Activated CD4-positive, alpha-beta T cell treated with anti-CD3 and anti-CD28 coated beads, Interleukin-2, Interleukin-4, amounts not matched to agents 100 ng/mL and 50 ng/mL, durations not matched to agents 16 hours and 8 hours (primary cell): Measurements from ENCODE around the gene LMO4.
A peak's percentile ranks its signal among the peaks of the same experiment; 100 is the strongest.

Source experiments
- DNase-seq: peaks from one replicate; pipeline ENCODE4 v3.0.0-alpha.2; 2020; ENCODE audit warnings: low spot score

The LMO4 gene

DNA sequence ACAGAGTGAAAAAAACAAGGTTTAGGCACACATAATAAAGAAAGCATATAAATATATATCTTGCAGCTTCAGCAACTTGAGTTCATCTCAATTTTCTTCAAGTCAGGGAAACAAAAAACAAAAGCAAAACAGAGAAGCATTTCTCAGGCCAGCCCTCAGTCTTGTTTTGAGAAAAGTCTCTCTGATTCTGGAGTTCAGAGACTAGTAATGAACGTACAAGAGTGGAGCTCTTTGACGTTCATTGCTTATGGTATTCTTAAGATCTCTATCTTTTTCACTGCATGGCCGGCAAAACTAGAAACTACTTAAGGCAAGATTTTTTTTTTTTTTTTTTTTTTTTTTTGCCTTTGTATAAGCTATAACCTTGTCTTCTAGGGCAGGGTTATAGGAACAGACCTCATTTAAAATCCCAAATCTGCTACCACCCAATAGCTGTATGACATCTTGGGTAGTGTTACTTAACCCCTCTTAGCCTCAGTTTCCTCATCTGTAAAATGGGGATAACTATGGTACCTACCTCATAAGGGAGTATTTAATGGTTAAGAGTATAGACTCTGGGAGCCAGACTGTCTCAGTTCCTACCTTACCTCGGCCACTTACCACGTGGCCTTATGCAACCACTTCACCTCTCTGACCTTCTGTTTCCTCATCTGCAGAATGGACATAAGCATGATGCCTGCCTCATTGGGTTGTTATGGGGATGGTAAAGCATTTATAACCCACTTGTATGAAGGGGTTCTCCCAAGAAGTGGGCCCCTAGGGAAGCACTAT lies 33.6 kb downstream of the LMO4 start:
- peak; percentile 8 for DNase-seq

DNA sequence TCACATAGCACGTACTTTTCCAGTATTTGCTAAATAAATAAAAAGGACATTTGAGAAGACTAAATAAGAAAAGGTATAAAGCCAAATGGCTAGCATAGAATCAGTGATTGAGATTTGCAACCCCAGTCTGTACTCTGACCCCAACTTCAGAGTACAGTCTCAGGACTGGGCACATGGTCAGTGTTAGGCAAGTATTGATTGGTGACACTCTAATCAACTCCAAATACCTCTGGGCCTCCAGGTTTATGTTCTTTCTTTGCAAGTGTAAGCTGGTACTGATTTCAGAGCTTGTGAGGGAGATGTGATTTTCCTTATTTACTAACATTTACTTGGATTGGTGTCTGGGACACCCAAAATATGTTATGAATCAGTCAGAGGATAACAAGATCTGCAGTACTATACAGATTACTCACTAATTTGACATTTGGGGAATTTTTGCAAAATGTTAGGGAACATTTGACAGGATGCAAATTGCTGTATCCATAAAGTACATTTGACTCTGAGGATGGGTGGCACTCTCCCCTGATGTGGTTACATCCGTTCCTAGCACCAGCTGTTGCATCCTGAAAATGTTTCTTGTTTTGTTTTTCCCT lies 34.2 kb downstream of the LMO4 start:
- DNase-seq = no peak

DNA sequence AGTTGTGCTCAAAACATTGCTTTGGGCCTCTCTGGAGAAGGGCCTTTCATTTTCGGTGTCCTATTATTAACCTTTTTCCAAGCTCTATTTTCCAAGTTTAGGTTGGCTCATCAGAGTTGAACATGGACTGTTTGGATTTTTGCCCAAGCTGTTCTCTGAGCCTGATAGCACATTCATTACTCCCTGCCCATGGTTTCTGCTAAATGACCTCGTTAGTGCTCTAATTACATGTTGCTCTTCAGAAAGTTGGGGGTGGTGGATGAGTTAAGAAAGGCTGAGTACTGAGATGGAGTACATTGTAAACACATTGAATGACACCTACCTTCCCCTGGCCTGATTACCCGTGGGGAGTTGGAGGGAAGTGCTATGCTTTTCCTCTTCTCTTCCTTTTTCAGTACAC lies 38.9 kb downstream of the LMO4 start:
- DNase-seq = no peak

DNA sequence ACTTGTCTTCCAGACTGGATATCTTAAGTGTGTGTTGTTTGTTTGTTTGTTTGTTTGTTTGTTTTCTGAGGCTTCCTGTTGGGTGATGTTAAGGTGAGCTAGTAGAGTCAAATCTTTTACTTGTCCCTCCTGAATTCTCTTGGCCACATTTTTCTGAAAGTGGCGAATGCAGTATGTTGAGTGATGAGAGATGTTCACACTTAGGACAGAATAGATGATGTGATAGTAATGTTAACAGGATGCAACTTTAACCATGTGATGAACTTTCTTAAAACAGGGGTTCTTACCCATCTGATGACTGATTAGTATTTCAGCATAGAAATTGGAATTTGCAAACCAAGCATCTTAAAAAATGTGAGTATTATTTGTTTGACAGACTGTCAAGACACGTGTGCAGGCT lies 40.2 kb downstream of the LMO4 start:
- DNase-seq = no peak

DNA sequence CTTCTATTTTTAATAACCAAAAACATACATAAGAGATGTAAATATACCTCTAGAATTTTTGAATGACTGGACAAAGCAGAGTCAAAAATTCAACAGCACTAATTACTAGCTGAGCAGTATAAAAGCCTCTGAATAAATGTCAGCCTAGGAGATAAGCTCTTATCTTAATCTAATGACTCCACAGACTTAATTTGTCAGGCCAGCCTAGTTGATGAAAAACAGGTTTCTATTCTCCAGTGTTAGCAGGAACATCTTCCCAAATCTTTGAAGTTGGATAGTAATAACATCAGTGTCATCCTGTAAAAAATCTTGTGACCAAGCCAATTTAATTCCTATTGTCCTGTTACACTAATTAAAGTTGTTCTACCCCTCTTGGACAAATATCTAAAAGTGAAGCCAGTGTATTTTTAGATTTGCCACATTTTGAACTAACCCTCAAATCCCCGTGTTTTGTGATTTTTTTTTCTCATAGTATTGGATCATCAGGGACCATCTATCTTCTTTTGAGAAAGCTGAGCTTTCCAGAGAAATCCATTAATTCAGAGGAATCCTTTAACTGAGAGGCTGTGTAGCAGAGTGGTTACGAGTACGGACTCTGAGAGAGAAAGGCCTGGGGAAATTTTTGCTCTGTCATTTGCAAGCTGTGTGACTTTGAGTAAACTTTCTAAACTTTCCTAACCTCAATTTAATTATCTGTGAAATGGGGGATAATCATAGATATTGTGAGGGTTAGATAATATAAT lies 41.2 kb downstream of the LMO4 start:
- no peak for DNase-seq

DNA sequence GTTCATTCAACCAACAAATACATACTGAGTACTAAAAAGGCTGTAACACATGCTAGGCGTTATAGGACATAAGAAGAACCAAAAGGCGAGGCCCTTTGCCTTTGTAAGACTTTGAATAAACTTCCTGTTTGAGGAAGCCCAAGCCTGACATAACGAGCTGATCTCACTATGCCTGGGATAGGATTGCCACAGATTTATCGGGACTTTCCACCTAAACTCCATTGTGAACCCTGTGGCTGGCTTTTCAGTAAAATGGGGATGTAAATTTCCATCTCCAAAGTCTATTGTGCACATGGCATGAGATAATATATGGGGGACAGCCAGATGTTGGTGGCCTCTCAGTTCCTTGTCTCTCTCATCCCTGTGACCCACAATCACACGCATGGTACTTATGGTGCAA lies 41.9 kb downstream of the LMO4 start:
- DNase-seq = no peak

DNA sequence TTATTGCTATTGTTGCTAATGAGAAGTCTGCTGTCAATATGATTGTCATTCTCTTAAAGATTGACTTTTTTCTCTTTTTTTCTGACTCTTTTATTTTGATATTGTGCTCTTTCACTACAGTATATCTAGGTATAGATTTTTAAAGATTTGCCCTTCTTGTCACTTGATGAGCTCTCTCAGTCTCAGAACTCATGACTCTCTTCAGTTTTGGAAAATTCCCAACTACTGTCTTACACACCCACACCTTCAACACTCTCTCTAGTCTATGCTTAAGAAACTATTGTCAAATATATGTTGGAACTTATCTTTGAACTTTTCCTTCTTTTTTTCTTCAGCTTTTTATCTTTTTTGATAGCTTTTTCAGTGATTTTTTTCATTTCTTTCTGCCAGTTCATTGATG lies 50.6 kb downstream of the LMO4 start:
- DNase-seq = no peak

DNA sequence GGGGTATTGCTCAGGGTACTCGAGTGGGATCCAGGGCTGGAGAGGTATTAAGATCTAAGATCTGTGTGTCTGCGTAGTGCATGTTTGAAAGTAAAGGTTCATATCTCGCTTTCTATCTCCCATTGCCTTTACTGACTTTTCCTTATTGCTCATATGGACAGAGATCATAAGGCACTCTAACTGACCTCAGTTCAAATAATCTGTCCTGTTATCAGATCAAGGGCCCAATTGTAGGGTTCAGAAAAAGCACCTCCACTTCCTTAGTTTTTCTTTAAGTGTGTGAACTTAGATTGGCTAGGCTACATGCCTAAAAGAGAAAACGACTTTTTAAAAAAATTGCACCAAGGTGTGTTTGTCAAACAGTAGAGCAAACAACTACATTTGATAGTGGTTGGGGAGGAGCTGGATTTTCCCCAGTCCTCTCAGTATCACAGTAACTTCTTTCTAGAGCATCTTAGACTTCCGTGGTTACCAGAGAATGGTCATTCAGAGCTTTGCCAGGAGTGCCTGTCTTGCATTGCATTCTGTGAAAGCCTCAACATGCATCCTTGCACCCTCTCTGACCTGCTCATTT lies 57.6 kb downstream of the LMO4 start:
- DNase-seq = no peak

DNA sequence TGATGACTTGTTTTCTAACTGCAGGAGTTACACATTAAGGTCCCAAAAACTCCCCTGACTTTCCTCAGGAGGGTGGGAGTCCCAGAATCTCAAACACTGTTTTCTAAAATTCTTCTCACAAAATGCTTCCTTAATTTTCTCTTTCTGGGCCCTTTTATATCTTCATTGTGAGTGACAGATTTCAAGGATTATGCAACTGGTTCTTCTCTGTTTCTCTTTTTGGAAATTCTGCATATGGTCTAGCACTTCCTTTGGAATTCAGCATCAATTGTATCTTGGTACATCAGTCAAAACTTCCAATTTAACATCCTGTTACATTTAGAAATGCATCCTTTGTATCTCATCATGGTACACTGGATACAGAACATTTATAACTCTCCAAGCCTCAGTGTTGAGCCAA lies 59.7 kb downstream of the LMO4 start:
- DNase-seq = no peak

DNA sequence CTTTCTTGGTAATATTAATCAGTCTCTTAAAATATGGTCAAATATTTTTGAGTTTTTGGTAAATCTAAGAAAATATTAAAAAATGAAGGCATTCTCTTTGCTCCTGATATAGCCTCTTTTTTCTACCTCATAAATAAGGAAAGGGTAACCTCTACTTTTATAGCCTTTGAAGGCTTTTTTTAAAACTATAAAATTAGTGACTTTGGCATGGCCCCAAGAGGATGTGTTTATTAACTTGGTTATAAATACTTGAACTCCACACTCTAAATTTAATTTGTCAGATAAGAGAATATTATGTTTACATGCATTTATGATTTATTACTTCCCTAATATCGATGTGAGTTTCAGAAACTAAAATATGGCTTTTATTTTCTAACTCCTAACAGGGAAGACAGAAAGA lies 60.3 kb downstream of the LMO4 start:
- DNase-seq = no peak

DNA sequence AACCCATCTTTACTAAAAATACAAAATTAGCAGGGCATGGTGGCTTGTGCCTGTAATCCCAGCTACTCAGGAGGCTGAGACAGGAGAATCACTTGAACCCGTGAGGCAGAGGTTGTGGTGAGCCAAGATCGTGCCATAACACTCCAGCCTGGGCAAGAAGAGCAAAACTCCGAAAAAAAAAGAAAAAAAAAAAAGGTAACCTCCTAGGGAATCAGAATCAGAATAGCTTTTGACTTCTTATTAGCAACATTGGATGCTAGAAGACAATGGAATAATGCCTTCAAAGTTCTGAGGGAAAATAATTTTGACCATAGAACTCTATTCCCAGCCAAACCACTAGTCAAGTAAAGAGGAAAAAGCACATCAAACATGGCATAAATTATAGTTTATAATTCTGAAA lies 60.9 kb downstream of the LMO4 start:
- DNase-seq = no peak

DNA sequence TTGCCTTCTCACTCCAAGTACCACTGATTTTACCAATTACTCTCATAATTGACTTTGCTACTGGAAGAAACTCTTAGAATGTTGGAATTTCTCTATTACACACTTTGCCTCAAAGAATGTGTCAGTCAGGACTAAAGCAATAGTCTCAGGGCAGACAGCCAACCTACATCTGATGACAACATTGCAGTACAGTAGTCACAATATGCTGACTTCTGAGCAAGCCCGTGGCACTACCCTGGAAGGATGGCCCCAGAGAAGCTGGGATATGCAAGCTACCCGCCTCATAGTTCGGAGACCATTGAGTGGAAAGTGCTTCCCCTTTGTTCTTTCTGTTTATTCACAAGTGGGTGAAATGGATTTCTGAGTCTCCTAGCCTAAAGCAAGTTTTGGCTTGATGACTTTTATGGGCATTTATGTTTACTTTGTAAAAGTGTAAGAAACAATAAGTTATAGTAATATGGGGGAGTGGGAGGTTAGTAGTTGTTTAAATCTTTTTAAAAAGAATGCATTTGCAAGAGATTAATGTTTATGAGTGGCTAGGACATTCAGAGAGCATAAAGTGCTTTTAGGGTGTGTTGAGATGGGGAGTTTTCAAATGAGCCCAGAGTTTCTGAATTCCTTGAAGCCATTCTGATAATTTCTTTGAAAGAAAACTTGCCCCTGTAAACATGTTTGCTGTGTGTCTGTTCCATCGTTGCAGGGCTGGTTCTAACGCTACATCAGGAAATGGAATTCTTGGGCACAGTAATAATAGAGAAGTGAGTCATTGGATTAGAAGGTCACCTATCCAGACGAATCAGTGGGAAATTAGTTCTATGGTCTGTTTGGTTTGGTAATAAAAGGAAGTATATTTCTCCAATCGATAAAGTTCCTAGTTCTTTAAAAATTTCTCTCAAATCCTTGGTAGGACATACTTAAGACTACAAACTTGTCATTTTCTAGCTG lies 63.8 kb downstream of the LMO4 start:
- DNase-seq = no peak

DNA sequence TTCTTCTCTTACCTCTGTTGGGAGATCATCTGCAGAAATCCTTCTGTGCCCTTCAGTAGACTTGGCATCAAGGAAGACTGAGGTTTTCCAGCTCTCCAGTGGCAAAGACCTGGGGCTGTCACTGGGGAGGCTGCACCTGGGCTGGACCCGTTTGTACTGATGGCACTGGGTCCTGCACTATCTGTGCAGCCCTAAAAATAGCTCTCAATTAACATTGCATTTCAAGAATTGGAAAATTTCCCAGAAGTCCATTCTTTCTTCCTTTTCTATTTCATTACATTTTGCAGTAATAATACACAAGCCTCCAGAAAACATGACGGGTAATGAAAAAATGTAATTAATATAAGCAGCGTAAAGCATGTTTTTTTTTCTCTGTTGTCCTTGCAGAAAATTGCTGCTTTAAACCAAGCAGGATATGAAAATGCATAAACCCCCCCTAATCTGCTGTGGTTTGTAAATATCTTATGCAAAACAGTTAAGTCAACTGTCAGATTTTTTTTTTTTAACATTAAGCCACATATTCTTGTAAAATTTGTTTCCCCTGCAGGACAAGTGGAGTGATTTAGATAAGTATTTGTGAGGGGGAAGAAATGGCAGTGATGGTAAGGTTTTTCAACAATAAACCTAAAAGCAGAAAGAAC lies 64.9 kb downstream of the LMO4 start:
- DNase-seq = no peak

DNA sequence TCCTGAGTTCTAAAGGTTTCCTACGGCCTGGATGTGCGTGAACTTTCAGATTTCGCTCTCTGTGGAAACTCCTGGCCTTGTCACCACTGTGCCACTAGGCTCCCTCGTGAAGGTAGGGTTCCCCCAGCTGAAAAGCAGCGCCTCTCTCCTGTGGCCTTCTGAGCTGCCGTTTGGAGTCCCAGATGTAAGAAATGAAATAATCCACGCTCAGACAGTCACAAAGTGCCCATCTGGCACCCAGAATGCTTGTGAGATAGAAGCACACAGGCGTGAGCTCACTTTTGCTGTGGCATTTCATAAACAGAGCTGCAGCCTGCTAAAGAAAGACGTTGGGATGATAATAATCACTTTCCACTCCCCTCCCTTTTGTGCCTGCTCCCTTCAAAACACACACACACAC lies 65.8 kb downstream of the LMO4 start:
- no peak for DNase-seq

DNA sequence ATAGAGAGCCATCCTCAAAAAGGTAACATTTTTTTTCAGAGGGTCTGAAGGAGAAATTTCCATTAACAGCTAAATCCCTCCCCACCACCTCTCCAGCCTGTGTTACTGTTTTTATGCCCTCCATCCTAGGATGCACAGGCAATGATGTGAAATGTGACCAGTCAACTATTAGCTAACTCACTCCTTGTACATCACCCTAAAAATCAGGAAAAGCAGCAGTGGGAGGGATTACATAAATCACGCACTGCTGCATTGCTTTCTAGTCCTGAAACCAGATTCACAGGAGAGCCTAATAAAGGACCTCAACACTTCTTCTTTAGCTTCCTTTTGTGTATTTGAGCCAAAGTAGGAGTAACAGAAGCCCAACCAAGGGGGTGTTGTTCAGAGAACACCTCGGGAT lies 66.3 kb downstream of the LMO4 start:
- DNase-seq = no peak
